PC-3 (cell line): Measurements from ENCODE around the gene DISC1.

Source experiments
- CTCF ChIP-seq: fragments of 300-600 bp; sonication (generic); conservative IDR thresholded peaks from 2 replicates; pipeline ENCODE4 v1.5.1; 2017; ENCODE audit warnings: antibody characterized with exemption, low read depth, mild to moderate bottlenecking, low read length
- EZH2 ChIP-seq: fragments of 300-600 bp; sonication (generic); IDR thresholded peaks from one replicate; pipeline ENCODE4 v1.6.1; 2017; ENCODE audit warnings: antibody characterized with exemption, mild to moderate bottlenecking, low read length; ENCODE audit not compliant: unreplicated experiment
- EZH2phosphoT487 ChIP-seq: fragments of 300-600 bp; sonication (generic); IDR thresholded peaks from 2 replicates; pipeline ENCODE4 v1.6.1; 2018; ENCODE audit warnings: mild to moderate bottlenecking, antibody characterized with exemption, low read length, borderline replicate concordance

GRCh38 chr1:231724876-231725647 is 98.5 kb downstream of the DISC1 start:
- peak; percentile 93 for TF ChIP-seq CTCF
- TF ChIP-seq EZH2 = no peak
- no peak for TF ChIP-seq EZH2phosphoT487
